ENCODE data around the gene KLHL40.

Gene KLHL40

GRCh38 chr3:42690766-42691680 lies 5.7 kb downstream of the KLHL40 start:
- DNase-seq (ENCODE audit: low read depth) = no peak
- no peak for TF ChIP-seq CTCF (conservative IDR thresholded peaks at IDR 0.05; ENCODE audit: low read length)

GRCh38 chr3:42691816-42692666 lies 6.7 kb downstream of the KLHL40 start:
- no peak for DNase-seq (ENCODE audit: low read depth)
- H3K4me3 ChIP-seq (ENCODE audit: low read length) = no peak overlapping the region
- no peak for TF ChIP-seq CTCF (conservative IDR thresholded peaks at IDR 0.05; ENCODE audit: low read length)

More at GRCh38 chr3:42690766-42691680, 5.7 kb downstream of the KLHL40 start:
- H3K4me3 ChIP-seq (ENCODE audit: low read length) = no peak overlapping the region

- DNase-seq (ENCODE audit: low read depth) = no peak
- TF ChIP-seq CTCF (conservative IDR thresholded peaks at IDR 0.05; ENCODE audit: low read length) = no peak
- H3K4me3 ChIP-seq (ENCODE audit: low read length) = no peak overlapping the region
Observed at GRCh38 chr3:42692667-42693529, 7.6 kb downstream of the KLHL40 start.

DNA sequence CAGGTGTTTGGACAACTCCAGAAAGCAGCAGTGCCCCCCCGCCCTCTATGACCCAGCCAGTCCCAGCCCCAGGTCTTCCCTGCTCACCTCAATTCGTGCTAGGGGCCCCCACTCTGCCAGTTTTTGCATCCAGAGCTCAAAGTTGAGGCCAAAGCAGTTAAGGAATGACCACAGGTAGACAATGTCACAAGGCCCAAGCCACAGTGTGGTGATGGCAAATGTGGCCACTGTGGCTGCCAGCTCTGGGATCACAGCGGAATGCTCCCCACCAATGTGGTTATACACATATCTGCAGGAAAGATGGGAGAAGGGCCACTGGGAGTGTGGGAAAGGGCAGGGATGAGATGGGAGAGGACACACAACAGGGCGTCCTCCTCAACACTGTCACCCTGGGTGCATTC lies 8.2 kb downstream of the KLHL40 start:
- H3K4me3 ChIP-seq (ENCODE audit: low read length) = no peak overlapping the region
- no peak for TF ChIP-seq CTCF (conservative IDR thresholded peaks at IDR 0.05; ENCODE audit: low read length)
- no peak for DNase-seq (ENCODE audit: low read depth)

- DNase-seq (ENCODE audit: low read depth) = no peak
- H3K4me3 ChIP-seq (ENCODE audit: low read length) = no peak overlapping the region
- TF ChIP-seq CTCF (conservative IDR thresholded peaks at IDR 0.05; ENCODE audit: low read length) = no peak
Observed at GRCh38 chr3:42694366-42694765, 9.0 kb downstream of the KLHL40 start.

DNA sequence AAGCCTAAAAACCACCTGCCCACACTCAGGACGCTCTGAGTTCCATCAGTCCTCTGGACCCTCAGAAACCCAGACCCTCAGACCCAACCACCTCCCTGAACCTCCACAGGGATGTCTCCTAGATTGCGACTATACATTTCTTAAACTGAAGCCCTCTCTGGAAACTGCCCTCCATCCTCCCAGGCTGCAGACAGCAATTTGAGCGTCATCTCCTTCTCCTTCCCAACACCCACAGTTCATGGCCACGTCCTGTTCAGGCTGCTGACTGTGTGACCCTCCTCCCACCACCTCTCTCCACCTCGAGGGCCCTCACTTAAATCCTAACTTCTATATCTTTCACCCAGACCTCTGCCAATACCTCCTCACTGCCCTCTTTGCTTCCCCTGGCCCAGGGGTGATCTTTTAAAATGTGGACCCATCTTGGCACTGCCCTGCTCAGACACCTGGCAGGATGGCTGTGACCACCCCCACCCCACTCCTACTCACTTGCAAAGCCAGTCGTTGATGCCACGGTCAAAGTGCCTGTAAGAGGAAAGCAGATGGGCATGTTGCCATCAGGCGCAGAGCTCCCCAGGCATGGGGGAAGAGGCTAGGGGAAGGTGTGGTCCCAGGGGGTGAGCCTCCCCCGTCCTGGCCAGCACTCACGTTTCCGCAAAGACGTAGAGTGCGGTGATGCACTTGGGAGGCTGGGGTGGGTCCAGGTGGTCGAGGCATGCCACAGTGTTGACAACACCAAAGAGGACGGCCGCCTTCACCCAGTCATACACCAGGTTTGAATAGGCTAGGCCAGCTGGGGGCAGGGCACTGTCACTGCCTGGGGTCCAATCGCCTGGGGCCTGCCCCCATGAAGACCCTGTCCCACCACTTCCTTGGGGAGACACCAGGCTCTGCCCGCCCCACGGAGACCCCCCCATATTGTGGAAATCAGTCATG lies 11.3 kb downstream of the KLHL40 start:
- no peak for DNase-seq (ENCODE audit: low read depth)
- no peak overlapping the region for H3K4me3 ChIP-seq (ENCODE audit: low read length)
- no peak for TF ChIP-seq CTCF (conservative IDR thresholded peaks at IDR 0.05; ENCODE audit: low read length)
